ENCODE measurements around the gene RHOJ.
"Not testable (repeated sequence)": the region's sequence is repeated elsewhere in the genome, so short reads cannot be mapped to it uniquely, and the experiment has no call there.

The RHOJ gene

GRCh38 chr14:63267171-63267570 lies 62.9 kb downstream of the RHOJ start:
- no peak for DNase-seq (ENCODE audit: low read depth, low spot score)

- no peak for DNase-seq (ENCODE audit: low read depth, low spot score)
Measured at GRCh38 chr14:63268771-63269170, 64.5 kb downstream of the RHOJ start.

DNA sequence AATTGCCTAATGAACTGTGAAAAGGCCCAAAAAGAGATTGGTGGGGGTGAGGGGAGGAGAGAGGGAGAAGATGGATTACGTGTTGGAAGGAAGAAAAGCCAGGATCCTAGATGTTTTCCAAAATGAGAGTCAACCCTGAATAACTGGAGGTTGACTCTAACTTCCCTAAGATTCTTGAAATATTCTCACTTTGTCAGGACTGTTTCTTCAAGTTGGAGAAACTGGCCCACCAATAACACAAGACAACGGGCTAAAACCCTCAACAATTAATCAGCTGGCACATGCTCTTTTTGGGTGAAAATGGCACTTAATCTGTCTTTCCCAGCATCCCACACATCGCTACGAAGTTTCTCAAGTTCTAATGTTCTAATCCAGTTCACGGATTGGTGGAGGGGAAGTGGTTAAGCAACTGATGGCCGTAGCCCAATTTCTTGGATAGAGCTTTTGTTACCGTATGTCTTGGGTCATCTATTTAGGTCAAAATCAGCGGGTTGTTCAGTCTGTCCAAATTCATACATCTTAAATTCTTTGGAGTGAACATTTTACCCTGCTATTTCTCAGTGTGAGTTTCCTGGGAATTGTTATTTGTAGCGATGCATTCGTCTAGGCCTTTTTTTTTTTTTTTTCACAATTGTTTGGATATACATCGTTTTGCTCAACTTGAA lies 65.5 kb downstream of the RHOJ start:
- no peak for DNase-seq (ENCODE audit: low read depth, low spot score)

DNA sequence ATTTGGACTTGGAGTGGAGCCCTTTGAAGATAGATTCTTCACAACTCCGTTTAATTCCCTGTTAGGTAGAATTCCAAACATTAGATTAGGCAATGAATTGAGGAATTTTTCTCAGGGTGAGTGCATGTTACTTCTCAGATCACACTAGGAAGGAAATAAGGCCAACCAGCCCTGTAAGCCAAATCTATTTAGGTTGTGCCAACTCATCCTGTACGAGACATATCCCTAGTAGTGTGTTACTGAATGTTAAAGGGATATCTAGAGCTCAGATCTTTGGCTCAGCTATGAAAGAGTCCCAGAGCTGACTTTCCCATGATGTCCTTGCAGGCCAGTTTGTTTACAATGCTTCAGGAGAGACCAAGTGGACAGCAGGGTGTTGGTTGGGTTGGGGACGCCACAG lies 68.9 kb downstream of the RHOJ start:
- no peak for DNase-seq (ENCODE audit: low read depth, low spot score)

DNA sequence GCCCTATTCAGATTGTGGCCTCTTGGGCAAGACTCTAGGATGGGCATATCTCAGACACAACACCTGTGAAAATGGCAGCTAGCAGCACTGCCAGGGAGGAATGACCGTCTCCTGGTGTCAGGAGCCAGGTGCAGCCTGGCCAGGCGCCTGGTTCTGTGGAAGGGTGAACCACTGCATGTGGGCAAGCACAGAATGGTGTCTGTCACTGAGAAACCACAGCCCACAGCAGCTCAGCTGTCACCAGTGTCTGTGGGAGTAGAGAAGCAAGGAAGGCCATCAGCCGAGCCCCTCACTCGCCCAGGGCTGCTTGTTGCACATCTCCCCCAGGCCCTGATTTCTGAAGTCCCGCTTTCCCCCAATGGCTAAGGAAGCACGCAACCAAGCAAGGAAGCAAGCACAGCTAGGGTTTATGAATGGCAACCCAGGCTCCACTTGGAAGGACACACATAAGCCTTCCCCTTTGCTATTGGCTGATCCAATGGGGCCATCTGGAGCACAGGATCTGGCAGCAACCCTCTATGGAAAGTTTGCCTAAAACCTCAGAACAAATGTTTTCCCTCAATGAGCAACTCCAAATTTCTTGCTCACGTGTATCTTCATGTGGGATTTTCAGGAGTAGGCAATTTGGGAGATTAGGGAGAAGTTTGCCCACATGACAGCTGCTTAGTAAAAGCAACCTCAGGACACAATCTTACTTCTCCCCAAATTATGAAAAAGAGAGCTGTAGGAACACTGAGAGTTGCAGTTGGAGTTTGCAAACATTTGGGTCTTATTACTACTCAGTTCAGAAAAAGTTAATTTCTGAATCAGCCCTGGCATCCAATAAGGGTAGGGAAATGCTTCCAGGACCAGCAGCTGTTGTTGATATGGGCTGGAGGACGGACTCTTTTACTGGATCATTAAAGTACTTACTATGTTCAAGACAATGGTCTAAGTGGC lies 69.7 kb downstream of the RHOJ start:
- DNase-seq (ENCODE audit: low read depth, low spot score), result no peak

- DNase-seq (ENCODE audit: low read depth, low spot score), result no peak
Measured at GRCh38 chr14:63275611-63276010, 71.4 kb downstream of the RHOJ start.

DNA sequence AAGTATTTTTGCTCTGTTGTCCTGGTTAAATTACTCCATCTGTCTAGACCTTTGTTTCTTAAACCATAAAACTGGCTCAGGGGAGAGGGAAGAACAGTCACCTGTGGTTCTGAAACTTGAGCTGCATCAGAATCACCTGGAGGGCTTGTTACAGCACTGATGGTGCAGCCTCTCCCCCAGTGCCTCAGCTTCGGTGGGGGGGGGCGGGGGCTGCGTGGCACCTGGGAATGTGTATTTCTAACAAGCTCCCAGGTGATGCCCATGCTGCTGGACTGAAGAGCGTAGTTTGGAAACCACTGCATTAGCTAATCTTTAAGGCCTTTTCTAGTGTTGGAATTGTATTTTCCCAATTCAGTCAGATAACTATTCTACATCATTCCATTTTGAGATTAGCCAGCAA lies 71.8 kb downstream of the RHOJ start:
- no peak for DNase-seq (ENCODE audit: low read depth, low spot score)

DNA sequence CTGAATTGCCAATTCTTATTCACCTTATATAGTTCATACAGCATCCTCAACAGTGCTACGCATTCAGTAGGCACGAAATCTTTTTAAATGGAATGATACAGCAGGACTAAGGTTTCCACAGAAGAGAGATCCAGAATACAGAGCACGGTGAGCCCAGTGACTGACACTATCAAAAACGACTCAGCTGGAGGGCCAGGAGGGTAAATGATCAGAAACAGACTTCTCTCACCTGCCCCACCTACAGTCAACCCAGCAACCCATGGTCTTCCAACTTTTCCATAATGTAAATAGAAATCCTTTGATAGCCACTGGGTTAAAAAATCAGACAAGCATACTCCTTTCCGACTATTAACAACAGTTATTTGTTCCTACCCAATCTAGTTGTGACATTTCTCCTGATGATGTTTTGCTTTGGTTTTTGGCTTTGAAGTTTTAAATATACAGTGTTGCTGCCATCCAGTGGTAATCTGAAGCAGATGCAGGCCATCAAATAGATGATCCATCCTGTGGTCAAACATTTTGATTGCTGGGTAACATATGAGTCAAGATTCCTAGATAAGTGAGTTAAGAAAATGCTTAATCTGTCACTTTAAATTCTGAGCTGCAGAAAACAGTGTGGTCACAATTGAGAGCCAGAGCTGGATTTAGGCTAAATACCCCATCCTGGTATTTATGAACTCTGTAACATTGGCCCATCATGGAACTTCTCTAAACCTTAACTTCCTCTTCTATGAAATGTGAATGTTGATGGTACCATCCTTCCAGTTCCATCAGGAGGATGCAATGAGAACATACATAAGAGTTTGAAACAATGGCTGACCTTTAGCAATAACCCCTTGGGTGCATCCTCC lies 72.5 kb downstream of the RHOJ start:
- DNase-seq (ENCODE audit: low read depth, low spot score), result no peak

DNA sequence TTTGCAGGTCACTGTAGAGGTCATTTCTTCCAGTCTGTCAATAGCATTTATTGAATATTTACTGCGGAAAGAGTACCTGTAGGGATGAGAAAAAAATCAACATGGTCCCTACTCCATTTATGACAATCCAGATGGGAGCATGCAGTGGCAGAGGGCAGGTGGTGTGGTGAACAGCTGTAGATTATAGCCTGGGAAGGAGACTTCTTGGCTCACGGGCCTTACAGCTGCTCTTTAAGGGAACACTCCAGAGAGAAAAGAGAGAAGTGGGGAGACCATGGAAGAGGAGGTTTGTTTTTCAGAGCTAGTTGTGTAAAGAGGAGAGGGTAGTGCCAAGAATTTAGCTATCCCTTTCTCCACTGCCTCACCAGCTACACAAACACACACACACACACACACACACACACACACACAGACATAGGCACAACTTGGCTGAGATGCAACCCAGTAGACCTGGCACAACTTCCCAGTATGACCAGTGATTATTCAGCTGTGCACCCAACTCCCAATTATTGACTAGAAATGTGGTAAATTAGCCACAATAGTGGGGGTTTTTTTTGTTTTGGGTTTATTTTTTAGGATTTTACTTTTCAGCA lies 73.4 kb downstream of the RHOJ start:
- DNase-seq (ENCODE audit: low read depth, low spot score), result no peak

DNA sequence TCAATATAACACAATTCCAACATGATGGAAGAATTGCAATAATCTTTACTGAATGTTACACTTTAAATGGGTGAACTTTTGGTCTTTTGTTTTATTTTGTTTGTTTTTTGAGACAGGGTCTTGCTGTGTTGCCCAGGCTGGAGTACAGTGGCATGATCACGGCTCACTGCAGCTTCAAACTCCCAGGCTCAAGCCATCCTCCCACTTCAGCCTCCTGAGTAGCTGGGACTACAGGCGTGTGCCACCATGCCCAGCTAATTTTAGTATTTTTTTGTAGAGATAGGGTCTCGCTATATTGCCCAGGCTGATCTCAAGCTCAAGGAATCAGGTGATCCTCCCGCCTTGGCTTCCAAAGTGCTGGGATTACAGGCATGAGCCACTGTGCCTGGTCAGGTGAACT lies 75.7 kb downstream of the RHOJ start:
- DNase-seq (ENCODE audit: low read depth, low spot score), result not testable (repeated sequence)

DNA sequence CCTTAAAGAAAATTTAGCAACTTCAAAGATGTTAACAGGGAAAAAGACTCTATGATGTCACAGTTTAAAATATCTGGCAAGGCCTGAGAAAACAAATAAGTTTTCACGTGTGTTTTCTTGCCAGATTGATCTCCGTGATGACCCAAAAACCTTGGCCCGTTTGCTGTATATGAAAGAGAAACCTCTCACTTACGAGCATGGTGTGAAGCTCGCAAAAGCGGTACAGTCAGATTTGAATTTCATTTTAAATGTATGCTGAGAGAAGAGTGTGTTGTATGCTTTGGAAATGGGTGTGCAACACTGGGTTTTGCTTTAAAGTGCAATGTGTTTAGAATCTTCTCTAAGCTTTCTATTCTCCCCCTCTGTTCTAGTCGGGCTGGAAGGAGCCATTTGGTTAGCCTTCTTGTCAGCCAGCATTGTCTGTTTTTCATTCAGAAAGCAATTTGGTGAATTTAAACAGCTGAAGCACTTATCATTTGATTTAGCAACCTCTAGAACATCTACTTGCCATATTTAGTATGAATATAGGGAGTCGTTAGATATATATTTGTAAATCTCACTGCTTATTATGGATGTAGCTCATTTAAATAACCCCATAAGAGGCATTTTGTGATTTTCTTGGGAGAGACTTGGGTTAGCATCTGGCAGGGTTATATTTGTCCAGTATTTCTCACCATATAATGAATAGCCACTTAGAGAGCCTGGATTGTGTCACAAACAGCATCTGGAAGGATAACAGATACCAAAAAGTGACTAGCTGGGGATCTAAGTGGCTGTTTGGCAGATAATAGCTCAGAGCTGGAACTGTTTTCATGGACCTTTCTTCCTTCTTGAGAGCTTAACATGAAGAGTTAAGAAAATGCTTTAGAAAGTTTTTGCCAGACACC lies 79.0 kb downstream of the RHOJ start:
- DNase-seq (ENCODE audit: low read depth, low spot score), result no peak

- DNase-seq (ENCODE audit: low read depth, low spot score), result no peak
Measured at GRCh38 chr14:63283884-63284248, 79.6 kb downstream of the RHOJ start.

GRCh38 chr14:63286071-63286470 lies 81.8 kb downstream of the RHOJ start:
- no peak for DNase-seq (ENCODE audit: low read depth, low spot score)

GRCh38 chr14:63287666-63288483 lies 83.6 kb downstream of the RHOJ start:
- no peak for DNase-seq (ENCODE audit: low read depth, low spot score)

DNA sequence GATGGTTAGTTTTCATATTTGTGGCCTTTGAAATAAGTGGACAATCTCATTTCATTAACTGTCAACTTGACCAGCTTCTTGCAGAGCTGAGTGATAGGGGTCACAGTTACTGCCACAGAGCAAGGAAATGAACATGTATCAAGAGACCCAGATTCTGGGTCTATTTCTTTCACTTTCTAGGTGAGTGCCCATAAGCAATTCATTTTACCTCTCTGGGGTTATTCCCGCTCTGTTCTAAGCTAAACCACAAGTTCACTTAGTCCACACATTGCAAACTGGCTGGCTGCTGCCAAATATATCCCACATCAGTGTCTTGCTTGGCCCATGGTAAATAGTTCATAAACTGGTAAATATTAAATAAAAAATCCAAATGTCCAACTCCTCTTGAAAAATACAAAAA lies 84.6 kb downstream of the RHOJ start:
- no peak for DNase-seq (ENCODE audit: low read depth, low spot score)

DNA sequence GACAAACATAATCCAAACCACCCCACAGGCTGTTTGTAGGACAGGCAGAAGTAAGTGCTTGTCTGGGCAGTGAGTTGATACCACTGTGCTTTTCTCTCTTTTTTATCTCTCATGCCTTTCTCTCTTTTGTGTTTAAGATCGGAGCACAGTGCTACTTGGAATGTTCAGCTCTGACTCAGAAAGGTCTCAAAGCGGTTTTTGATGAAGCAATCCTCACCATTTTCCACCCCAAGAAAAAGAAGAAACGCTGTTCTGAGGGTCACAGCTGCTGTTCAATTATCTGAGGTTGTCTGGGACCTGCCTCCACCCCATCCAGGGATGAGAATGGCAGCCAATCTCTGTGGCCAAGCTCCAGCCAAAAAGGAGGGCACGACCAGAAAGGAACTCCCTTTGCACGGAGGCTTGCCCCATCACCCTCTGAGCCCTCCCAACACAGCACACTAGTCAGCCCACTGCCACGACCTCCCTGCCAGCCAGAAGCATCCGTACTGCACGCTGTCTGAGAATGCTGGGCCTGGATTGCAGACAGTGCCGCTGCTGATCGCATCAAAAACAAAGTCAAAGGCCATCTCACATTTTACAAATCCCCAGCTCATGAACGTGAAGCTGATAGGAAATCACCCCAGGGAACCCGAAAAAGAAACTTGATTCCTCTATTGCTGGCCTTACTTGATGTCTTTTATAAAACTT lies 86.6 kb downstream of the RHOJ start:
- no peak for DNase-seq (ENCODE audit: low read depth, low spot score)

DNA sequence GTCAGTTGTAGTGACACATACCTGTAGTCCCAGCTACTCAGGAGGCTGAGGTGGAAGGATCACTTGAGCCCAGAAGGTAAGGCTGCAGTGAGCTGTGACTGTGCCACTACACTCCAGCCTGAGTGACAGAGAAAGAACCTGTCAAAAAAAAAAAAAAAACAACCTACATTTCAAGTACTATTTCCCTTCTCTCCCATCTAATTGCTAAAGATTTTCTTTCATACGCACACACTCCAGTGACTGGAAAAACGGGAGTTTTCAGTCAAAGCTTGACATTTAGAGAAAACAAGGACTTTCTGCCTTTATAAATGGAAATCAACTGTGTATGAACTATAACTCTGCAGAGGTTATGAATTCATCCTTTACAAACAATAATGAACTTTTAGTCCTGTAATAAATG lies 88.6 kb downstream of the RHOJ start:
- no peak for DNase-seq (ENCODE audit: low read depth, low spot score)

DNA sequence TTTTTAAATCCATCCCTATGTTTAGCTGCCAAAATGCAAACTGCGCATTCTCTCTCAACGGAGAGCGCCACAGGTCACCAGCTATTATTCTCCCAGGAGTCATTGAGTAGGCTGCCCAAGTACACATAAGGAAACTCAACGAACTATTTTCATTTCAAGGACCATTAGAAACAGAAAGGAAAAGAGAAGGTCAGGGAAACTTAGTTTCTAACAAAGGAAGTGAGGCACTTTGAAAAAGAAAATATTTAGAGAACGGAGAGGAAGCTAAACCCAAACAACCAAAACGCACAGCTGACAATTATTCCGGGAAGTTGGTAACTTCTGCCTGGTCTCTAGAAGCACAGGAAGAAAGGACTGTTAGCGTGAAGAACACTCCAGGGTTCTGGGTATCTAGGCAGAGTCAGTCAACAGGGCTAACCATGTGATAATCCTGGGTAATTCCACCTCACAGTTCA lies 91.0 kb downstream of the RHOJ start:
- peak; percentile 16 for DNase-seq (ENCODE audit: low read depth, low spot score)

- DNase-seq (ENCODE audit: low read depth, low spot score), result no peak
Measured at GRCh38 chr14:63296060-63296563, 91.9 kb downstream of the RHOJ start.

All from brain pericyte (primary cell).